HG03558 (cell line): ENCODE results near the gene LRRC34.

Source experiments
- ATAC-seq: cut with Tn5 transposase; IDR thresholded peaks from one replicate; pipeline ENCODE4 v1.9.1; 2021; ENCODE audit warnings: moderate number of reproducible peaks; ENCODE audit not compliant: unreplicated experiment; ENCODE audit errors: extremely low read depth

The LRRC34 gene

DNA sequence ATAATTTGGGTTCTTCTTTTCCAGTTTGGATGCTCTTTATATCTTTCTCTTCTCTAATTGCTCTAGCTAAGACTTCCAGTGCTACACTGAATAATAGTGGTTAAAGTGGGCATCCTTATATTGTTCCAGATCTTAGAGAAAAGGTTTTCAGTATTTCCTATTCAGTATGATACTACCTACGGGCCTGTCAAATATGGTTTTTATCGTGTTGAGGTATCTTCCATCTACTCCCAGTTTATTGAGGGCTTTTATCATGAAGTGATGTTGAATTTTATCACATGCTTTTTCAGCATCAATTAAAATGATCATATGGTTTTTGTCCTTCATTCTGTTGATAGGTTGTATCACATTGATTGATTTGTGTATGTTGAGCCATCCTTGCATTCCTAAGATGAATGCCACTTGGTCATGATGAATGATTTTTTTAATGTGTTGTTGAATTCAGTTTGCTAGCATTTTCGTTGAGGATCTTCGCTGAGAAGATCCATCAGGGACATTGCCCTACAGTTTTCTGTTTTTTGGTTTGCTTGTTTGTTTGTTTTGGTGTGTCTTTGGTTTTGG is 3.0 kb upstream of the LRRC34 start:
- ATAC-seq = no peak

DNA sequence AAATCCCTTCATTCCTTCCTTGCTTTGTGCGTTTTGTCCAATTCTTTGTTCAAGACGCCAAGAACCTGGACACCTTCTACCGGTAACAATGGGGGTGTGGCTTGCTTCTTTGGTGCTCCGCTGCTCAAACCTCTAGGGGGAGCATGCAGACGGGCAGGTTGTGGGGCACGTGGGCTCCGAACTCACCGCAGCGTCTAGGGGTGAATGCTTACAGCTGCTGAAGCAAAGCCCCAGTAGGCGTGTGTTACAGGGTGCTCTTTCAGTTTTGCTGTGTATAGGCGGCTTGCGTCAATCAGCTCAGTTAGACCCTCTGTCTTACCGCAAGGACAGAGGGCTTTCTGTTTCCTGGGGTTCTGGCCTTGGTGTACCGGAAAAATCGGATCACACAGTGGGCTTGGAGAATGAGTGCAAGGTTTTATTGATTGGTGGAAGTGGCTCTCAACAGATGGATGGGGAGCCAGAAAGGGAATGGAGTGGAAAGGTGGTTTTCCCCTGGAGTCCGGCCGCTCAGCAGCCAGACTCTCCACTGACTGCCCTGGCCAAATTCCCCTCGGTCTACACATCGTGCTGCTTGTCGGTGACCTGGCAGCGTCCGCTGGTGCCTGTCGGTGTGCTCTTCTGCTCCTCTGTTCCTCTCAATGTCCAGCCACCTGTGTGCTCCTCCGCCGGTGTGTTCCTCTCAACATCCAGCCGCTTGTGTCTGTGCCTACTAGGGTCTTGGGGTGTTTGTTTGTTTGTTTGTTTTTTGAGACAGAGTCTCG is 1.2 kb upstream of the LRRC34 start:
- peak; percentile 85 for ATAC-seq

DNA sequence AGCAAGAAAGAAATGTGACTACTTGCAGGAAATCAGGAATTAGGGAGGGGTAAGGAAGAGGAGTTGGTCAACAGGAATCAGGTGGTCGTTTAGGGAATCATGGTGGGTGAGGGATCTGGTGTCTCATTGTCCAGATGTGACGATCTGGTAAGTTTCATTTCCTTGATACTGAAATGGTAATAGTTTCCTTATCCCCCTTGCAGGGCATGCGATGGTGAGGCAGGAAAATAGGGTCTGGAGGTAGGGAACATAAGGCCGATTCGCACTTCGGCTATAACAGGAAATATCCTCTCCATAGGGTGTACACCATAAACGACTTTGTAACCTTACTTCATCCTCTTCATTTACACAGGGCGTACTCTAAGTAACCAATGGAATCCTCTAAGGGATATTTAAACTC is 574 bp upstream of the LRRC34 start:
- ATAC-seq = no peak

DNA sequence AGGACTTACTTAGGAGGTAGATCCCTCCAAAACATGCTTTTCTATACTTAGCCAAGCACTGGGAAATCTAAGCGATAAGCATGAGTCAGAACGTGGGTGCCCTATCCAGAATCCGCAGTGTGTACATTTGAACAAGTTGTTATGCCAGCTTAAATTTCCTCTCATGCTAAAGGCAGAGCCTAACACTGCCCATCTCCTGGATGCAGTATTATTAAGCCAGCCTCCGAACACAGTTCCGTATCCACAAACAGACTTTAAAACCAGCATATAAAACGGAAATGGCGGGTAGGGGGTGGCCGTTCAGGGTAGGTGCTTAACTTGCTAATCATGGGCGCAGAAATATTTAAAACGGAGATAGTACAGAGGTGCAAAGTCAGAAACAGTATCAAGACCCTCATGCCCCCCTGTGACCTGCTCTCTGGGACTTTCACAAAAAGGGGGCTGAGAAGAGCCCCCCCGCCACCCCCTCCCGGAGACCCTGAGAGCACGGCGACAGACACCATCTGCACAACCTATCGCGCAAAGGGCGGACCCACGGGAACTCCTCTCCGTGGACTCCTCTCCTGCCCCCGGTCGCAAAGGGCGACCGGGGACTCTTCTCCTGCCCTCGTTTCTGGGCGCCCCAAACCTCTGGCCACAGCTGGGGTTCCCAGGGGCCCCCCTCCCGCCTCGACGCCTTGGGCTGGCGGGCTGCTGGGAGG is 923 bp downstream of the LRRC34 start:
- ATAC-seq = no peak

DNA sequence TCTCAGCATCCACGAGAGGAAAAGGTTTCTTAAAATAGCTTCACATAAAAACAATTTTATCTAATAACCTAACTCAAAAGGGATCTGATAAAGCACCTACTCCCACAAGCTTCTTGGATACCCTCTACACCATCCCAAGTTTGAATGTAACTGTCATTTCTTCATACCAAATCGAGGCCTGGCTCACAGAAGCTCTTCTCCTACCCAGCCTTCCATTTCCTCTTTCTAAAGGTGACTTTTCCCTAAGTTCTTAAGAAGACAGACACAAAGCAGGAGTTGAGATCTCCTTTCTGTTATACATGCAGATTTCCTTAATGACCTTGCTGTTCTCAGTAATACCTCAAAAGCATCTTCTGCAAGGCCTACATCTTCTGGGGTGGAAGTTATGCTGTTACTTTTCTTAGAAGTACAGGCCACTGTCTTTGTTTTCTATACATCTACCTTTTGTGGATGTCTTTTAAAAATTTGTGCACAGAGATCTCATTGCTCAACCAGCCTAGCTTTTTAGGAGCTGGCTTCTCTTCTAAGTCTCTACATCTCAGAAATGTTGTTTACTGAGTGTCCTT is 3.4 kb downstream of the LRRC34 start:
- ATAC-seq = no peak

DNA sequence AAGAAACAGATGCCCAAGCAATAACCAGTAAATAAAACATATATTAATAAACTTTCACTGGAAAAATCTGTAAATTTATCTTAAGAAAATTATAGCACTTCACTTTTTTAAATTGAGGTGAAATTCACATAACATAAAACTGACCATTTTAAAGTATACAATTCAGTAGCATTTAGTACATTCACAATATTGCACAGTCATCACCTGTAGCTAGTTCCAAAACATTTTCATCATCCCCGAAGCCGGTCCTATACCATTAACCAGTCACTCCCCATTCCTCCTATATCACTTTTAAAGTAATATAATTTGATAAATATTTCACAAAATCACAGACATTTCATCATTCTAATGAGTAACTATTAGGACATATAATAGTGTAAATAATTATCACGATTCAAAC is 8.0 kb downstream of the LRRC34 start:
- ATAC-seq = no peak

DNA sequence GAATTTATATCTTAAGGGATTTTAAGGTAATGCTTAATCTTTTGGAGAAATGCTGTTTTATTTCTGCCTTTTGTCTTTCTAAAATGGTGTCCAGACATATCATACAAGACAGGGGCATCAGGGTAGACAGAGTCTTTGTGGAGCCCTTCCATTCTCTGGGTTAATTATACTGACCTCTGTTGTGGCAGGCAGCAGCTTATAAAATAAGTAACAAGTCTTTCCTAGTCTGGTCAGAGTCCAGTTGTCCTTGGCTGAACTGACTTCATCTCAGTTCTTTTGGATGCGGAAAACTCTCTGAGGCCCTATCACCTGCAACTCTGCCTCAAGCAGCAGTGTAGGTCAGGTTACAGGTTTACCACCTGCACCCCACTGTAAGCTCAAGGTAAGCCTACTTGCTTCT is 20.3 kb downstream of the LRRC34 start:
- no peak for ATAC-seq

DNA sequence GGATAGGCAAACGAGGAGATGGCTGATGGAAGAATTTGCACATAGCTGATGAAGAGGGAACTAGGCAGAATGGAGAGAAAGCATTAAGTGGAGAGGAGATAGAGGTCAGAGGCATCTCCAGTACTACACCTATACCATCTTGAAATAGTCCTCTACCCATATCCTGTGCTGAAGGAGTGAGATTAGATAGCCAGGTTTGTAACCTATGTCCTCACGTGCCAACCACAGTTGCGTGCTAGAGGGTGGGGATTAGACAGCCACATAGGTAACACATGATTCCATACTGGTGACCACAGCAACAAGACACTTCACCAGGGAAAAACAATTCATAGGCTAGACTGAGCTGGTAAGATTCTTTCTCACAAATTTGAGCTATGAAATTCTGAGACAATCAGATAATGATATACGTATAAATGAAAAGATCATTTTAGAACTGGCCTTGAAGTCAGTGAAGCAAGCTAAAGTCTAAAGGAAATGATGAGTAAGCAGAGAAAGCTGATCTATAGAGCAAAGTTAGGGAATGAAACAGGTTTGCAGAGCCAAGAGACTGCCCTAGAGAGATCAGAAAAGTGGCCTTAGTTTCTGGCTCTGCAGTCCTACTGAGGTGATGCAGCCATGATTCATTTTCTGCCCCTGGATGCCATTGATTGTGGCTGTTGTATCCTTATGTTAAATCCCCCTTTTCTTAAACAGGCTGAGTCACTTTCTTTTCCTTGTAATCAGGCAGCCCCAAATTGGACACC is 21.8 kb downstream of the LRRC34 start:
- no peak for ATAC-seq

DNA sequence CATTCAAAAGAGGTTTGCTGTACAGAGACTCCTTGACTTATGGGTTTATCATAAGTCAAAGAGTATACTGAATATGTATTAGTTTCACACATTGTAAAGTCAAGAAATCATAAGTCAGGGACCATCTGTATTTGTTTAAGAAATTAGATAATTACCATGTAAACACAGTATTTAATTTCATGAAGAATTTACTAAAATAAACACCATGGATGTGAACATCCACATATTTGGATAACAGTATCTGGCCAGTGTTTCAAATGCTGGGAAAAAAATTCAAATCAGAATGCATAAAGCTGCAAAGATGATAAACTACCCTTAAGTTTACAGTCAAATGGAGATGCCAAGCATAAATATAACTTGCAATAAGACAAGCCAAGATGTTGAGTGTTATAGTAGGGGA is 22.5 kb downstream of the LRRC34 start:
- no peak for ATAC-seq

DNA sequence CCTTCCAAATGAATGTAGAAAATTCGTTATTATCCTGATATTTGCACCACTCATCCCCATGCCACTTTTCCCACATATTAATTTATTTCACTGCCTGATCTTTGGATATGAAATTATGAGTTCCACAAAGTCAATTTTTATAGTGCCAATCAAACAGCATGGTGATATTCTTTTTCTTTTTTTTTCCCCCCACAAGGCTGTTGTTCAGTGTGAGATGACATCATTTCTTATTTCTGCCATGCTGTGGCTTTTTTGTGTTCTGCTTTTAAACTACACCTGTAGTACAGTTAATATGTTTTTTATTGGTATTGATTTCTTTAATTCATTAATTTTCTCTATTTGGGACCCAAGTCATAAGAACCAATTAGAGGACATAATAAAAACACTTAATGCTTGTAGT is 24.9 kb downstream of the LRRC34 start:
- no peak for ATAC-seq

DNA sequence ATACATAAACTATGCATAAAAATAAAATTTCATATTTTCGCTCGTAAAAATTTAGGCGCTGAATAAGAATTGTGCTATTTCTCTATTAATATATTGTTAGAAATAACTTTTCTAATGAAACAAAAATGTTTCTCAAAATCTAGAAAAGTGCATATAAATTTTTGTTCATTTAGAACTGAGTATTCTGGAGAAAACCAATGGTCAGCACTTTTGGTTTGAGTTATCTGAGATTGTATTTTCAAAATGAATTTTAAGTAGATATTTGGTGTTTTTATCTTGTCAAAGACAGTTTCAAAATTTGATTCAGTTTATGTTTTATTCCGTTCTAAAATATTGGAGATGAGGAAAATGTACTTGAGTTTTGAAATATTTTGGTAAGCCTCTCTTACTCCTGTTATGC is 25.6 kb downstream of the LRRC34 start:
- no peak for ATAC-seq

DNA sequence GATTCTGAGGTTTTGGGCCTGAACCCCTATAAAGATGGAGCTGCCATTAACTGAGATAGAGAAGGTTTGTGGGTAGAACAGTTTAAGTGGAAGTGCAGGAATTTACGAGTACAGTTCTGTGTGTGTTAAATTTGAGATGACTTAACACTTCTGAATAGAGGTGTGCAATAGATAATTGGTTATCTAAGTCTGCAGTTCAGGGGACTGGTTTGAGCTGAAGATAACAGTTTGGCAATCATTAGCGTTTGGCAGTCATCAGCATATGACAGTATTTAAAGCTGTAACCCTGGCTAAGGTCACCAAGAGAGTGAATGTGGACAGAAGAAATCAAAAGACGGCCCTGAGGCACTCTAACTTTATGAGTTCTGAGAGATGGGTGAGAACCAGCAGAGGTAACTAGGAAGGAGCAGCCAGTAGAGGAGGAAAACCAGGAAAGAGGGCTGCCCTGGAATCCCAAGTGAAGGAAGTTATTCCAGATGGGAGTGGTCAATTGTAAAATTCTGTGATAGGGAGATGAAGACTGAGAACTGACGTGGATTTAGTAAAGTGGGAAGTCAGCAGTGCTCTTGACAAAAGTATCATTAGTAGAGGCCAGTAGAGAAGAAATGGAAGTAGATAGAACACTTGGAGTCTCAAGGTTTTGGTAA is 31.4 kb downstream of the LRRC34 start:
- no peak for ATAC-seq

DNA sequence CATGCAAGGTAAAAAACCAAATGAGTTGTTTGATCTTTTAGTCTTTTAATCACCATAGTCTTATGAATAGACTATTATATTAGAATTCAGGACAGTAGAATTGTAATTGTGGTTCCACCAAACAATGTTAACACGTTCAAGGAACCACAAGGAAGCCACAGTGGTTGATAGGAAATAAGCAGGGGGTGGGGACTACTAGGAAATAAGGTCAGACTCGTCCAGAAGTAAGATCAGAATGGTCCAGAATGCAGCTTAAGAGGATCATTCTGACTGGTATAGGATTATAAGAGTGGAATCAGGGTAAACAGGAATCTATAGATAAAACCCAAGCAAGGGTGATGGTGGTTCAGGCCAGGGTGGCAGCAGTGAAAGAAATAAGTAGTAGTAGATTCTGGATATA is 32.0 kb downstream of the LRRC34 start:
- ATAC-seq = no peak

DNA sequence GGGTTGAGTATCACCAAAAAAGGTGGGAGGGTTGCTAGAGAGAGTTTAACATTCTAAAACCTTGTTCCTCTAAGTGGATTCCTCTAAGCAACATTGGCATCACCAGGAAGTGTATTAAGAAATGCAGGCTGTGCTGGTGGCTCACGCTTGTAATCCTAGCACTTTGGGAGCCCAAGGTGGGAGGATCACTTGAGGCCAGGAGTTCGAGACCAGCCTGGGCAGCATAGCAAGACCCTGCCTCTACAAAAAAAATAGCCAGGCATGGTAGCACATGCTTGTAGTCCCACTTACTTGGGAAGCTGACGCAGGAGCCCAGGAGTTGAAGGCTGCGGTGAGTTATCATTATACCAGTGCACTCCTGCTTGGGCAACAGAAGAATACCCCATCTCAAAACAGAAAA is 34.9 kb downstream of the LRRC34 start:
- ATAC-seq = no peak

DNA sequence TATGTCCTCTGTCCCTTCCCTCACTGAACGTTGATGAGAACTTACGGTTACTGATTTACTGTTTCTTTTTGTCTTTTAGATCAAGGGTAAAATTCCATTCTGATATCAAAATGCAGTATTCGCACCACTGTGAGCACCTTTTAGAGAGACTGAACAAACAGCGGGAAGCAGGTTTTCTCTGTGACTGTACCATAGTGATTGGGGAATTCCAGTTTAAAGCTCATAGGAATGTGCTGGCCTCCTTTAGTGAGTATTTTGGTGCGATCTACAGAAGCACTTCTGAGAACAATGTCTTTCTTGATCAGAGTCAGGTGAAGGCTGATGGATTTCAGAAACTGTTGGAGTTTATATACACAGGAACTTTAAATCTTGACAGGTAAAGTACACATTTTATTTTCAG is 38.5 kb downstream of the LRRC34 start:
- ATAC-seq = no peak

DNA sequence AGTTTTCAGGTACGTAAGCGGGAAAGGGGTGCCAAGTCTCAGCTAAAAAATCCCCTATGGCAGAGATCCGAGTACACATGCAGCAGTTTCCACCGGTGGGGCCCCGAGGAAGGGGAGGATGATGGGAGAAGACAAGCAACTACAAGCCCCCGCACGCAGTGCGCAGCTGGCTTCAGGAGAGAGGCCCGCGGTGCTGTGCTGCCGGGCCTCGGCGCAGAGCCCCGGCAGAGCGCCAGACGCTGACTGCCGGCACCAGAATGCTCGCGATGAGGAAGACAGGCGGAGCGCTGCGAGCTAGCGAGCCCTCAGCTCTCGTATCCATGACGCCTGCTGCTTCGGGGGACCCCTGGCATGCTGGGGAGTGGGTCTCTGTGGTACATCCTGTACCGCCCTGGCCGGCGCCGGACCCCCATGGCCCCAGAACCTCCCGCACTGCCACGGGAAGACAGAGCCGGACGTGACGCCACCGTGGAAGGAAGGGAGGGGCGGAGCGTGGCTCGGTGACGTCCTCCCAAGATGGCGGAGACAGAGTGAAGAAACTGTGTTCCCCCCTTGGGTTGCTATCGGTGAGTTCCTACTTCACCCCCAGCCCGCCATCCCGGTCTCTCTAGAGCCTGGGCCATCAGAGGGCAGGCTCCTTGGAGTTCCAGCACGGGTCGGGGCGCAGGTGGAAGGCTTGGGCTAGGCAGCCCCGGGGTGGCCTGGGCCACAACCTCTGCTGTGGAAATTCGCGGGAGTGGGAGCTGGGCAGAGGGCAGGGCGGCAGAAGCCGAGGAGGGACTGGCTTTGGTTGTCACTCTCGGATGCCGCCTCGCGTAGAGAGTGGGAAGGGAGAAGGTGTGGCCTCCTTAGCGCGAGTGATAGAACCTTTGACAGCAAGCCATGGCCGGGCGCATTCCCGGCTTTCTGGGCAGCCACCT is 39.5 kb downstream of the LRRC34 start, which contains the start of gene MYNN:
TSS of gene MYNN (plus strand) at position 500 of the 920 bp plus-strand sequence. CDS start 900 bp downstream, outside the sequence.
- peak; percentile 56 for ATAC-seq

DNA sequence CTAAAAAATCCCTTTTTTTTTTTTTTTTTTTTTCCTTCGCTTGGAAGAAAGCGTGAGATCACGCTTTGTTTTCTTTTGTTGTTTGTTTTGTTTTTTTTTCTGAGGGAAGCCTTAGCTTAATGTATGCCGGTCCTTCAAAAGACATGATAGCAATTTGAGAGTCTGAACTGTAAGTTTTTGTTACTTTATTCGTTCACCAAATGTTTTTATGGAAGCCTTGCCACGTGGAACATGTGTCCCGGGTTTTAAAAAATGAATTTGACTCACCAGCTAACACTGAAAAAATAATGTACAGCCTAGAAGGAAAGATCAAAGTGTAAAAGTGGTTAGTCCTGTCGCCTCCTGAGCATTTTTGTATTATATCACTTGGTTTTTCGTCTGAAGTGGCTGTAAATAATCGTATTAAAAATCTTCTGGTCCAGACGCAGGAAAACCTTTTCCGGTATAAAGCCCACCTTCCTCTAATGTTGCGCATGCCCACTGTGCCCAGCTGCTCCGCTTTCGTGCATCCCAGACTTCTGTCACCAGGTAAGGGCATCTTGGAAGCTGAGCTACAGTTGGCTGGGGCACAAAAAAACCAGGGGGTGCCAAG is 40.3 kb downstream of the LRRC34 start:
- peak; percentile 5 for ATAC-seq

DNA sequence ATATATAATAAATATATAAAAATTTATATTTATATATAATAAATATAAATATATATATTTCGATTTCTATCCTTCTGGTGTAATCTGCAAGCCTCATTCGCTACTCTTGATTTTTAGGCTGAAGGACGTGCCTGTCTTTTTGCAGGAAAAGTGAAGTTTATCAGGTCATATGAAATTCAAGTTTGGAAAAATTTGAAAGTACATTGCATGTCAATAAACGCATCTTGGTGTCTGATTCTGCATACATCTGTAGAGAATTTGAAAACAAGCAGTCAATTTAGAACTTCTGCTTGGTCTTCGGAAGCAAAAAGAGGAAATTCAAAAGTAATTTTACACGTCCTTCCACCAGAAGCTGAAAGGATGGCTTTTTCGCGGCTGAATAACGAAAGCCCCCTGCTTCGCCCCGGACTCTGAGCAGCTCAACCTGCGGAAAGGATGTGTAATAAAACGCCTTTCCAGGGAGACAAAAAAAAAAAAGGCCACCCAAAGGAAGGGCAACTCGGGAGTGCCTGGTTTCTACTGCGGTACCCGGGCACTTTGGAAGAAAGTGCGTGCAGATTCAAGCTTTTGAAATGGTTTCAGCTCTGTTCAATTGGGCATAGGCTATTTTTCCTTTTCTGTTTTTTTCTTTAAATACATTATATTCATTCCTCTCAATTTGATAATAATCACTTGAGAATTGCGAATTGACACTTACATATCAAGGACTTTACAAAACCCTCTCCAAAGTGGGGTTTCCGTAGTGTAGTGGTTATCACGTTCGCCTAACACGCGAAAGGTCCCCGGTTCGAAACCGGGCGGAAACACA is 41.0 kb downstream of the LRRC34 start:
- ATAC-seq = peak; percentile 14
